ENCODE data around the gene GJD3. TPM values are rescaled to one million over a fixed set of nuclear protein-coding genes. Genes with fewer than 3 reads are reported as not detected.

Gene GJD3
- total and polyA plus RNA-seq, 2 of the 4 experiments (the other 2 are of a cell fraction), result 0.10 TPM; not detected in 1

- DNase-seq (no peak), ATAC-seq (ENCODE audit: low read depth) (no peak)
- H3K4ac ChIP-seq (ENCODE audit: low read depth, low read length), result no peak overlapping the region
- H3K9ac ChIP-seq (ENCODE audit: low read depth, low read length), result no peak overlapping the region
- no peak overlapping the region for H3K27ac ChIP-seq (ENCODE audit: insufficient read depth, low read length)
- no peak overlapping the region for H2AK9ac ChIP-seq (replicated peaks; ENCODE audit: low read depth, low read length, poor library complexity)
- no peak overlapping the region for H3K18ac ChIP-seq (ENCODE audit: low read depth, low read length)
- no peak overlapping the region for H4K5ac ChIP-seq (ENCODE audit: low read depth, low read length)
- in situ Hi-C loops (cut with MboI; ENCODE audit: low sequenced_read_pairs), result no loop called here
- no TSS peak for BruUV-seq (replicated peaks)
- POLR2A ChIA-PET (ENCODE audit: unreplicated experiment), result no interaction called here
- H4K91ac ChIP-seq (ENCODE audit: insufficient read depth, low read depth, low read length), result no peak overlapping the region
- H2BK20ac ChIP-seq (ENCODE audit: low read depth, low read length), result no peak overlapping the region
- H3K4me3 ChIP-seq (ENCODE audit: insufficient read depth, low read depth, low read length), result no peak overlapping the region
- TF ChIP-seq MAFK (IDR thresholded peaks at IDR 0.05; ENCODE audit: low read depth, low read length) (no peak), FOS (IDR thresholded peaks at IDR 0.05; ENCODE audit: low read depth, low read length) (no peak), BHLHE40 (IDR thresholded peaks at IDR 0.05; ENCODE audit: low read depth, low read length) (no peak), MAZ (IDR thresholded peaks at IDR 0.05; ENCODE audit: borderline replicate concordance, low read depth, low read length) (no peak), POLR2A (IDR thresholded peaks at IDR 0.05; ENCODE audit: low read depth, low read length) (no peak), CEBPB (IDR thresholded peaks at IDR 0.05; ENCODE audit: low read depth, low read length) (no peak), RAD21 (IDR thresholded peaks at IDR 0.05; ENCODE audit: low read length) (no peak), MXI1 (IDR thresholded peaks at IDR 0.05; ENCODE audit: borderline replicate concordance, low read depth, low read length) (no peak)
- H4K8ac ChIP-seq (ENCODE audit: low read depth in 2 of 2, low read length in 2 of 2), result no peak overlapping the region
- H4K20me1 ChIP-seq (ENCODE audit: insufficient read depth, low read length), result peaks cover 46% of the 10 kb centered on the region
- H2BK5ac ChIP-seq (ENCODE audit: low read depth, low read length, poor library complexity, severe bottlenecking), result no peak overlapping the region
- H3K4me2 ChIP-seq (ENCODE audit: low read depth, low read length), result no peak overlapping the region
- no CpG with 5 or more reads among the region's 1 CpG for WGBS, 2 experiments (ENCODE audit: extremely low coverage in 2 of 2, insufficient read length in 1 of 2)
- H2BK15ac ChIP-seq (ENCODE audit: low read depth, low read length), result no peak overlapping the region
- peaks cover 18% of the 10 kb centered on the region for H3K9me1 ChIP-seq (ENCODE audit: insufficient read depth, low read length)
- peaks cover 25 to 86% of the 10 kb centered on the region in 2 experiments; a peak in 3 of 4 replicates for H3K79me1 ChIP-seq (ENCODE audit: low read depth in 1 of 2, low read length in 2 of 2)
- H3K56ac ChIP-seq (ENCODE audit: extremely low read depth, insufficient read depth, low read length), result no peak overlapping the region
- H3K36me3 ChIP-seq (ENCODE audit: control insufficient read depth, insufficient read depth, low read length), result peaks cover 1% of the 10 kb centered on the region; the same call in 1 of the 2 replicates
- H3K27me3 ChIP-seq (ENCODE audit: control insufficient read depth, insufficient read depth, low read length), result no peaks in the 10 kb centered on the region
- intact Hi-C loops (cut with micrococcal nuclease), result loop anchor here (5.0 kb wide), 1 partner anchor 138 kb away; no protein-coding TSS in a partner anchor
- no peak overlapping the region for H2AK5ac ChIP-seq (ENCODE audit: low read depth, low read length)
- CTCF ChIA-PET, result no interaction called here
- no peak overlapping the region for H2BK120ac ChIP-seq (ENCODE audit: low read depth, low read length)
- peaks cover 22% of the 10 kb centered on the region for H3K4me1 ChIP-seq (ENCODE audit: control insufficient read depth, insufficient read depth, low read length)
- no peak overlapping the region for H3K23ac ChIP-seq (ENCODE audit: low read depth, low read length)
- dilution Hi-C loops (cut with HindIII; ENCODE audit: low sequenced_read_pairs, unreplicated experiment), result no loop called here
- no peak overlapping the region for H2AFZ ChIP-seq (replicated peaks; ENCODE audit: low read length, poor library complexity)
- no peak overlapping the region for H3K14ac ChIP-seq (replicated peaks; ENCODE audit: low read depth, low read length)
- no peaks in the 10 kb centered on the region for H3K9me3 ChIP-seq (ENCODE audit: control insufficient read depth, insufficient read depth, low read length)
These were observed 24.2 kb downstream of the GJD3 start for GRCh38 chr17:40340327-40340726.
